ENCODE measurements around the gene RALGAPA2. TPM values are rescaled to one million over a fixed set of nuclear protein-coding genes. Genes with fewer than 3 reads are reported as not detected.

Gene RALGAPA2
- total RNA-seq, 4 donors from 2014 or later: 18.4 to 27.4 (median 25.2) TPM

DNA sequence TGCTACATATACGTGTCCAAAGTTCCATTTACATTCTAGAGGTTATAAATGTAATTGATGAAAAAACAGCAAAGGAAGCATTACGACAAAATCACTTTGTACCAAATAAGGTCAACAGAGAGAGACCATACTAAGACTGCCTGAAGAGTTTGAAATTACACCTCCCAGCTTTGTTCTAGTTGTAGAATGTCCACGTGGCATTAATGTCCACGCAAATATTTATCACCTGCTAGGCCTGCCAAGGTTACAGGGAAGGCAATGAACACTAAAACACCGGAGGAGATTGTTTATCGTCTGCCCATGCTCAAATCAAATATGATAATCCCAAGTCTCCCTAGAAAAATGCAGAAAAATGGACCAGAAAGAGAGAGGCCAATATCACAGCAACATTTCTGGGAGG is 6.2 kb downstream of the RALGAPA2 start:
- no peaks in the 10 kb centered on the region for H3K36me3 ChIP-seq
- no peak for TF ChIP-seq CTCF (IDR thresholded peaks at IDR 0.05)
- no peak for TF ChIP-seq EP300 (IDR thresholded peaks at IDR 0.05)
- no peak for TF ChIP-seq POLR2A (IDR thresholded peaks at IDR 0.05)
- no peak for TF ChIP-seq POLR2AphosphoS5 (IDR thresholded peaks at IDR 0.05)
- WGBS, 2 donors (ENCODE audit: low coverage in 1 of 2): 47 to 76% methylated on average over 6 of the region's 6 CpGs
- no peak for ATAC-seq
- H3K4me3 ChIP-seq: no peak overlapping the region
- H3K27ac ChIP-seq: no peak overlapping the region
- H3K9me3 ChIP-seq: no peaks in the 10 kb centered on the region
- H3K4me1 ChIP-seq: peaks cover 0 to 25% (median 5%) of the 10 kb centered on the region in 3 donors
- H3K27me3 ChIP-seq: no peaks in the 10 kb centered on the region

DNA sequence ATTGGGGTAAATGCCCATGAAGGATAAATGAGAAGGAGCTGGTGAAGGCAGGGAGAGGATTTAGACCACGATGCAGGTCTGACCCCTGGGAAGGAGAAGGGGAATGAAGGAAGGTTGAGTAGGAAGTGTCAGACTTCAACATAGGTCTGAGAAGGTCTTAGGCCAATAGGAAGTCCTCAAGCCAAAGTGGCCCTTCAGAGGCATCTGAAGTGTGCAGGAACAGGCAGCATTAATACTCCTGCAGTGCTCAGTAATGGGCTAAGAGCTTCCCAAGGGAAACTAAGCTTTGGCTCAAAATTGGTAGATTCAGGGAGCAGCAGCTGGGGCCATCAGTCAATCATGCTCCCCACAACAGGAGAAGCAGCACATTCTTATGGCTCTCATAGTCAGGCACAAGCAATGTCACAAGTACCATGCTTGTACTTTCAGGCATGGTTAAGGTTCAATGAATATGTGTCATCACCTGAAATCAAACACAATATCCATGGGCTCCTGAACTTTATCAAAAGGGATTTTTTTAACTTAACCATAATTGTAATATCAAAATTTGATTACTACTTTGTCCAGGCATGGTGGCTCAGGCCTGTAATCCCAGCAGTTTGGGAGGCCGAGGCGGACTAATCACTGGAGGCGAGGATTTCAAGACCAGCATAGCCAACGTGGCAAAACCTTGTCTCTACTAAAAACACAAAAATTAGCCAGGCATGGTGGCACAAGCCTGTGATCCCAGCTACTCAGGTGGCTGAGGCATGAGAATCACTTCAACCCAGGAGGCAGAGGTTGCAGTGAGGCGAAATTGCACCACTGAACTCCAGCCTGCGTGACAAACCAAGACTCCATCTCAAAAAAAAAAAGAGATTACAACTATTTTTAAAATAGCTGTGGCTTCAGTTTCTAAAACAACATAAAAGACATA is 9.9 kb downstream of the RALGAPA2 start:
- H3K36me3 ChIP-seq: no peaks in the 10 kb centered on the region
- no peaks in the 10 kb centered on the region for H3K27me3 ChIP-seq
- no peak for ATAC-seq
- H3K4me1 ChIP-seq: peaks cover 0 to 18% (median 0%) of the 10 kb centered on the region in 3 donors
- 62 to 91% methylated on average over 3 to 6 of the region's 7 CpGs for WGBS, 2 donors (ENCODE audit: low coverage in 1 of 2)
- H3K9me3 ChIP-seq: no peaks in the 10 kb centered on the region
- no peak for TF ChIP-seq CTCF (IDR thresholded peaks at IDR 0.05)
- TF ChIP-seq EP300 (IDR thresholded peaks at IDR 0.05): no peak
- TF ChIP-seq POLR2AphosphoS5 (IDR thresholded peaks at IDR 0.05): no peak
- no peak for TF ChIP-seq POLR2A (IDR thresholded peaks at IDR 0.05)
- no peak overlapping the region for H3K4me3 ChIP-seq
- H3K27ac ChIP-seq: no peak overlapping the region

DNA sequence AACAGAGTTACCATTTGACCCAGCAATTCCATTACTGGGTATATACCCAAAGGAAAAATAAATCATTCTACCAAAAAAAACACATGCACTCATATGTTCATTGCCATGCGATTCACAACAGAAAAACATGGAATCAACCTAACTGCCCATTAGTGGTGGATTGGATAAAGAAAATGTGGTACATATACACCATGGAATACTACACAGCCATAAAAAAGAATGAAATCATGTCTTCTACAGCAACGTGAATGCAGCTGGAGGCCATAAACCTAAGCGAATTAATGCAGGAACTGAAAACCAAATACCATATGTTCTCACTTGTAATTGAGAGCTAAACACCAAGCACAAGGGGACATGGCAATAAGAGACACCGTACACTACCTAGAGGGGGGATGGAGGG is 12.5 kb downstream of the RALGAPA2 start:
- 88 to 97% methylated on average over 1 to 4 of the region's 4 CpGs for WGBS, 2 donors (ENCODE audit: low coverage in 1 of 2)
- no peaks in the 10 kb centered on the region for H3K36me3 ChIP-seq
- no peak for ATAC-seq
- TF ChIP-seq EP300 (IDR thresholded peaks at IDR 0.05) (no peak), POLR2A (IDR thresholded peaks at IDR 0.05) (no peak), POLR2AphosphoS5 (IDR thresholded peaks at IDR 0.05) (no peak), CTCF (IDR thresholded peaks at IDR 0.05) (no peak)
- H3K4me3 ChIP-seq: no peak overlapping the region
- H3K4me1 ChIP-seq: peaks cover 0 to 26% (median 0%) of the 10 kb centered on the region in 3 donors
- H3K27ac ChIP-seq: no peak overlapping the region
- no peaks in the 10 kb centered on the region for H3K9me3 ChIP-seq
- no peaks in the 10 kb centered on the region for H3K27me3 ChIP-seq

DNA sequence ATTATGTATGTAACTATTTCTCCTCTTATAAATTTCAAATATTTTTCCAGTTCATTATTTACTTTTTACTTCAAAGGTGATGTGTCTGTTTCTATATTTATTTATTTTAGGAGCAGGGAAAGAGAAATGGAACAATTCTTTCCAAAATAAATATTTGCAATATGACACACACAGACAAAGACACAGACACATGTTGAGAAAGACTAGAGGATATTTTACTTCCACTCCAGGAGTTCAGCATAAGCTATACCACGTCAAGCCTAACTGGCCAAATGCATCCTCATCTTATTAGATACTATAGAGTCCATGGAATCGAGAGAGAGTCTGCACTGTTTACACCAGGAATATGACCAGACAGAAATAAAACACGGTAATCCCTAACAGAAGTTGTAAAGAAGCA is 13.3 kb downstream of the RALGAPA2 start:
- no peaks in the 10 kb centered on the region for H3K36me3 ChIP-seq
- WGBS, 2 donors (ENCODE audit: low coverage in 1 of 2): 84% methylated on average over 3 of the region's 3 CpGs; no CpG with 5 or more reads in 1 of the 2 donors
- no peaks in the 10 kb centered on the region for H3K27me3 ChIP-seq
- no peaks in the 10 kb centered on the region for H3K9me3 ChIP-seq
- TF ChIP-seq POLR2A (IDR thresholded peaks at IDR 0.05) (no peak), CTCF (IDR thresholded peaks at IDR 0.05) (no peak), POLR2AphosphoS5 (IDR thresholded peaks at IDR 0.05) (no peak), EP300 (IDR thresholded peaks at IDR 0.05) (no peak)
- ATAC-seq: no peak
- H3K27ac ChIP-seq: no peak overlapping the region
- H3K4me1 ChIP-seq: peaks cover 0 to 26% (median 0%) of the 10 kb centered on the region in 3 donors
- H3K4me3 ChIP-seq: no peak overlapping the region
